ENCODE results near the gene MYBPC1. TPM values are rescaled to one million over a fixed set of nuclear protein-coding genes. Genes with fewer than 3 reads are reported as not detected.
A peak's percentile ranks its signal among the peaks of the same experiment; 100 is the strongest.

The MYBPC1 gene
- total and polyA plus RNA-seq, 2 of the 13 experiments (the other 11 are each of a cell fraction or from before 2014, with no cell fraction given): 0.31 to 0.53 TPM

- TF ChIP-seq EP300 (IDR thresholded peaks at IDR 0.05; ENCODE audit: low read depth in 2 of 2, low read length in 2 of 2) (0 out of 4 replicates have a peak, but pooled peaks of 1 of the 2 experiments have one; percentile 39), EP300 (CRISPR knock-in tag; IDR thresholded peaks at IDR 0.05; ENCODE audit: borderline replicate concordance) (no peak; the same call in 1 of the 2 replicates), ZNF75D (CRISPR knock-in tag; IDR thresholded peaks at IDR 0.05; ENCODE audit: borderline replicate concordance) (no peak), ZSCAN22 (CRISPR knock-in tag; IDR thresholded peaks at IDR 0.05) (no peak), ZNF841 (CRISPR knock-in tag; IDR thresholded peaks at IDR 0.05; ENCODE audit: borderline replicate concordance) (0 out of 2 replicates have a peak, but pooled peaks have one; percentile 21), ZKSCAN5 (CRISPR knock-in tag; IDR thresholded peaks at IDR 0.05) (no peak), TBX3 (IDR thresholded peaks at IDR 0.05; ENCODE audit: borderline replicate concordance) (no peak), TERF1 (CRISPR knock-in tag; IDR thresholded peaks at IDR 0.05) (no peak), TSC22D2 (CRISPR knock-in tag; IDR thresholded peaks at IDR 0.05; ENCODE audit: borderline replicate concordance) (no peak; the same call in 1 of the 2 replicates), ETV6 (CRISPR knock-in tag; conservative IDR thresholded peaks at IDR 0.05) (peak; percentile 11; the same call in 1 of the 2 replicates), ZNF18 (CRISPR knock-in tag; IDR thresholded peaks at IDR 0.05; ENCODE audit: insufficient replicate concordance) (peak; percentile 41), HIVEP1 (CRISPR knock-in tag; IDR thresholded peaks at IDR 0.05) (no peak), FOXC1 (CRISPR knock-in tag; IDR thresholded peaks at IDR 0.05; ENCODE audit: borderline replicate concordance) (peak; percentile 51; the same call in 1 of the 2 replicates), GTF3A (CRISPR knock-in tag; conservative IDR thresholded peaks at IDR 0.05) (no peak), ZNF33A (CRISPR knock-in tag; IDR thresholded peaks at IDR 0.05; ENCODE audit: borderline replicate concordance) (no peak), WIZ (CRISPR knock-in tag; IDR thresholded peaks at IDR 0.05) (no peak), ZFP37 (CRISPR knock-in tag; IDR thresholded peaks at IDR 0.05; ENCODE audit: borderline replicate concordance) (0 out of 2 replicates have a peak, but pooled peaks have one; percentile 37), XBP1 (CRISPR knock-in tag; IDR thresholded peaks at IDR 0.05) (no peak), DNMT1 (CRISPR knock-in tag; IDR thresholded peaks at IDR 0.05) (no peak), ZNF704 (CRISPR knock-in tag; IDR thresholded peaks at IDR 0.05; ENCODE audit: borderline replicate concordance) (no peak), MED8 (CRISPR knock-in tag; IDR thresholded peaks at IDR 0.05; ENCODE audit: insufficient replicate concordance) (peak; percentile 62)
- TF ChIP-seq, protein P1, sequence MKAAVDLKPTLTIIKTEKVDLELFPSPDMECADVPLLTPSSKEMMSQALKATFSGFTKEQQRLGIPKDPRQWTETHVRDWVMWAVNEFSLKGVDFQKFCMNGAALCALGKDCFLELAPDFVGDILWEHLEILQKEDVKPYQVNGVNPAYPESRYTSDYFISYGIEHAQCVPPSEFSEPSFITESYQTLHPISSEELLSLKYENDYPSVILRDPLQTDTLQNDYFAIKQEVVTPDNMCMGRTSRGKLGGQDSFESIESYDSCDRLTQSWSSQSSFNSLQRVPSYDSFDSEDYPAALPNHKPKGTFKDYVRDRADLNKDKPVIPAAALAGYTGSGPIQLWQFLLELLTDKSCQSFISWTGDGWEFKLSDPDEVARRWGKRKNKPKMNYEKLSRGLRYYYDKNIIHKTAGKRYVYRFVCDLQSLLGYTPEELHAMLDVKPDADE (CRISPR knock-in tag; IDR thresholded peaks at IDR 0.05): 0 out of 2 replicates have a peak, but pooled peaks have one; percentile 9
Observed at GRCh38 chr12:101697197-101697929, 102.6 kb downstream of the MYBPC1 start, which contains the start of gene CHPT1 (continued).
